WERI-Rb-1 (cell line): Measurements from ENCODE around the gene ZDHHC24.

Experiments
- DNase-seq: peaks from one replicate; pipeline ENCODE4 v3.0.0-alpha.2; 2020
- H3K27ac ChIP-seq: fragments of 250-450 bp; sonication (Bioruptor Pico); 2 replicates; pipeline ENCODE4 v1.5.1; 2020; ENCODE audit warnings: mild to moderate bottlenecking, moderate library complexity
- H3K27me3 ChIP-seq: fragments of 250-450 bp; sonication (Bioruptor Pico); 2 replicates; pipeline ENCODE4 v1.5.1; 2021; ENCODE audit warnings: mild to moderate bottlenecking, low read depth, moderate library complexity; ENCODE audit not compliant: insufficient read depth, severe bottlenecking
- H3K36me3 ChIP-seq: fragments of 250-450 bp; sonication (Bioruptor Pico); 2 replicates; pipeline ENCODE4 v1.5.1; 2020; ENCODE audit warnings: mild to moderate bottlenecking, moderate library complexity
- H3K4me3 ChIP-seq: 2 replicates; pipeline ENCODE4 v1.5.1; 2011; ENCODE audit warnings: low read depth, mild to moderate bottlenecking, control low read depth, low read length
- H3K9me3 ChIP-seq: fragments of 250-450 bp; sonication (Bioruptor Pico); 2 replicates; pipeline ENCODE4 v1.5.1; 2021; ENCODE audit warnings: mild to moderate bottlenecking, moderate library complexity; ENCODE audit not compliant: severe bottlenecking
- TF ChIP-seq, protein P1 (sequence below): IDR thresholded peaks from 2 replicates; pipeline ENCODE4 v1.5.1; 2011; ENCODE audit warnings: low read depth, mild to moderate bottlenecking, control low read depth, inconsistent platforms, low read length

Gene ZDHHC24

DNA sequence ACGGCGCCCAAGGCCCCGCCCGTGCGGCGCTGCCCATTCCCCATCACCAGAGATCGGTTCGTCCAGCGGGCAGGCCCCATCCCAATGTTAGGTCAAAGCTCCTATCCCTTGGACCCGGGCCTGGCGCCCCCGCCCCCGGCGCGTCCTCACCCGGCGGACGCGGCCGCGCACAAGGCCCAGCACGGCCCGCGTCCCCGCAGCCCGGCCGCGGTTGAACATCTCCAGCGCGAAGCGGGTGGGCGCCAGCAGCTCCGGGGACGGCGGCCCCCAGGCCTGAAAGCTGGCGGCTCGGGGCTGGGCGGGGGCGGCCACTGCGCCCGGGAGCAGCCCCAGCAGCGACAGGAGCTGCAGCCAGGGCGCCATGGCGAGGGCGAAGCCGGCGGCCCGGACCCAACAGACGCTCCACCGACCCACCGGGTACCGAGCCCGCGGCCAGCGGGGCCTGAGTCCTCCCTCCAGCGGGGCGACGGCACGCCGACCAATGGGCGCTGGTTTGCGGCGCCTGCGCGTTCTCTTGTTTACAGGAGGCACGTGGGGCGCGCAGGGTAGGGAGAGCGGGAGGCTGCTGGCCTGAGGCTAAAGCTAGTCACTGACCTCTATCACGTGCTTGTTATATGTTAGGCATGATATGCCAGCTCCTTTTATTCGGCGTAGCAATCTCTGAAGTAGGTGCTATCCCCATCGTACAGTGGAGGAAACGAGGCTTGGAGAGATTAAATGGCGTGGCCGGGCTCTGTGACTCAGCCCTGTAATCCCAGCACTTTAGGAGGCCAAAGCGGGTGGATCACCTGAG is 22.5 kb upstream of the ZDHHC24 start, which contains the start of gene CTSF:
CTSF (minus strand) TSS at position 483 of the 793 bp plus-strand sequence; CDS start at position 363, 120 bp downstream.
- Histone ChIP-seq H3K36me3 (peaks cover 27% of the 10 kb centered on the region), H3K27ac (peak within 1 kb of the TSS; percentile 74), H3K4me3 (peak within 1 kb of the TSS; percentile 44), H3K27me3 (no peaks in the 10 kb centered on the region), H3K9me3 (no peaks in the 10 kb centered on the region)
- TF ChIP-seq, protein P1, sequence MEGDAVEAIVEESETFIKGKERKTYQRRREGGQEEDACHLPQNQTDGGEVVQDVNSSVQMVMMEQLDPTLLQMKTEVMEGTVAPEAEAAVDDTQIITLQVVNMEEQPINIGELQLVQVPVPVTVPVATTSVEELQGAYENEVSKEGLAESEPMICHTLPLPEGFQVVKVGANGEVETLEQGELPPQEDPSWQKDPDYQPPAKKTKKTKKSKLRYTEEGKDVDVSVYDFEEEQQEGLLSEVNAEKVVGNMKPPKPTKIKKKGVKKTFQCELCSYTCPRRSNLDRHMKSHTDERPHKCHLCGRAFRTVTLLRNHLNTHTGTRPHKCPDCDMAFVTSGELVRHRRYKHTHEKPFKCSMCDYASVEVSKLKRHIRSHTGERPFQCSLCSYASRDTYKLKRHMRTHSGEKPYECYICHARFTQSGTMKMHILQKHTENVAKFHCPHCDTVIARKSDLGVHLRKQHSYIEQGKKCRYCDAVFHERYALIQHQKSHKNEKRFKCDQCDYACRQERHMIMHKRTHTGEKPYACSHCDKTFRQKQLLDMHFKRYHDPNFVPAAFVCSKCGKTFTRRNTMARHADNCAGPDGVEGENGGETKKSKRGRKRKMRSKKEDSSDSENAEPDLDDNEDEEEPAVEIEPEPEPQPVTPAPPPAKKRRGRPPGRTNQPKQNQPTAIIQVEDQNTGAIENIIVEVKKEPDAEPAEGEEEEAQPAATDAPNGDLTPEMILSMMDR = no peak
- peak; percentile 92 for DNase-seq

DNA sequence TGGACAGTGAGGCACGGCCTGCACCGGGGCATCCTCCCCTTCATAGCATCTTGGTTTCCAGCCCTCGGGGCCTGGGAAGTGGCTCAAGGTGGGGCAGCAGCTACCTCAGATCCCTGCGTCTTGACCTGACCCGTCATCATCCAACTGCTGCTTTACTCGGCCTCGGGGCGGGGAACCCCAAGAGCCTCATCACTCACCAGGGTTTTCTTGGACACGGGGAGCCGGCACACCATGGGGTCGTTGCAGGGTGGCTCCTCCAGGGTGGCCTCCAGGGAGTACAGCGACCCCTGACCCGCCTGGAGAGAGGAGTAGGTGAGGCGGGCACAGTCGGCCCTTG is 21.9 kb upstream of the ZDHHC24 start:
- DNase-seq = no peak
- H3K27ac ChIP-seq = peak overlapping the region; percentile 74
- H3K4me3 ChIP-seq = peak overlapping the region; percentile 44
- TF ChIP-seq, protein P1 = no peak
- no peaks in the 10 kb centered on the region for H3K27me3 ChIP-seq
- H3K9me3 ChIP-seq = no peaks in the 10 kb centered on the region
- H3K36me3 ChIP-seq = peaks cover 31% of the 10 kb centered on the region

DNA sequence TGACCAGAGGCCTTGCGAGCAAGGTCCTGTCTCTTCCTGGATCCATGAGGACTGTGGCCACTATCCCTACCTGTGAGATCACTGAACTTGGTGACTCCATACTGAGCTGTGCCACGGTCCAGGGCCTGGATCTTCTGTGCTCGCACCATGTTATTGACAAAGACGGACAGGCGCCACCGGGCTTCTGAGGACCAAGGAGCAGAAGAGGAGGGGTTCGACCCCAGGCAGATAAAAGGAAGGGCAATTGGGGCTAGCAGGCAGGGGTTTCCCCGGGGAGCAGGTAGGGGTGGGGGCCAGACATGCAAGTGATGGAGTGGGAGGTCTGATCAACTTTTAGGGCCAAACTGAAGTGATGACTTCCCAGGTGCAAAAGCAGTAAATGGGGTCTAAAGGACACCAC is 20.4 kb upstream of the ZDHHC24 start:
- TF ChIP-seq, protein P1 = no peak
- Histone ChIP-seq H3K4me3 (no peak overlapping the region), H3K27ac (no peak overlapping the region), H3K9me3 (no peaks in the 10 kb centered on the region), H3K27me3 (no peaks in the 10 kb centered on the region), H3K36me3 (peaks cover 41% of the 10 kb centered on the region)
- DNase-seq = no peak

DNA sequence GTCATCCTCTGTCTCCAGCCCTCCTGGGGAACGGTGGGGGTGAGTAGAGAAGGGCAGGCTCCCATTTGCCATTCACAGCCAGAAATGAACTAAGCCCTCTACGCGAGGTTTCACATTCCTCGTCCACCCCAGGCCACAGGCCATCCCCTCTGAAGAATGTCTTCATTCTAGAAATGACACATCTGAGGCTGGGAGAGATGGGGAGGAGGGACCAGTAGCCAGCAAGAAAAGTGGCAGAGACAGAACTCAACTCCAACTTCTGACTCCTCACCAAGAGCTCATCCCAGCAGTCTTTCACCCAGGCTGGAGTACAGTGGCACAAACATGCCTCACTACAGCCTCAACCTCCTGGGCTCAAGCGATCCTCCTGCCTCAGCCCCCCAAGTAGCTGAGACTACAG is 19.1 kb upstream of the ZDHHC24 start:
- Histone ChIP-seq H3K36me3 (peaks cover 41% of the 10 kb centered on the region), H3K27ac (no peak overlapping the region), H3K9me3 (no peaks in the 10 kb centered on the region), H3K4me3 (no peak overlapping the region), H3K27me3 (no peaks in the 10 kb centered on the region)
- TF ChIP-seq, protein P1 = no peak
- no peak for DNase-seq

DNA sequence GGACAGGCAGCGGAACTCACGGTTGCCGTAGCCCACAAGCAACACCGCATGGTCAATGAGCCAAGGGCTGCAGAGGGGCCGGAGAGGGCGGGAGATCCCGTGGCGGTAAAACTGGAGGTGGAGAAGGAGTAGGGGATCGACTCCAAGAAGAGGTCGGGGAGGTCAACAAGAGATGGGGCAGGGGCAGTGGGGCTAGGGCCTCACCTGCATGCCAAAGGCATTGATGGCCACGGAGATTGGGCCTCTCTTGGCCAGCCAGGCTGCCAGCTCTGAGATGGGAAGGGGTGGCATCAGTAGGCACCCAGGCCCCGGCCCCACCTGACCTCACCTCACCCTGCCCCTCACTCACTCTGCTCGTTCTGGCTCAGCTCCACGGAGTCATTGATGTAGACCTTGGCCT is 18.7 kb upstream of the ZDHHC24 start:
- H3K27me3 ChIP-seq = no peaks in the 10 kb centered on the region
- TF ChIP-seq, protein P1 = no peak
- DNase-seq = no peak
- H3K27ac ChIP-seq = no peak overlapping the region
- no peaks in the 10 kb centered on the region for H3K9me3 ChIP-seq
- peaks cover 41% of the 10 kb centered on the region for H3K36me3 ChIP-seq
- H3K4me3 ChIP-seq = no peak overlapping the region

DNA sequence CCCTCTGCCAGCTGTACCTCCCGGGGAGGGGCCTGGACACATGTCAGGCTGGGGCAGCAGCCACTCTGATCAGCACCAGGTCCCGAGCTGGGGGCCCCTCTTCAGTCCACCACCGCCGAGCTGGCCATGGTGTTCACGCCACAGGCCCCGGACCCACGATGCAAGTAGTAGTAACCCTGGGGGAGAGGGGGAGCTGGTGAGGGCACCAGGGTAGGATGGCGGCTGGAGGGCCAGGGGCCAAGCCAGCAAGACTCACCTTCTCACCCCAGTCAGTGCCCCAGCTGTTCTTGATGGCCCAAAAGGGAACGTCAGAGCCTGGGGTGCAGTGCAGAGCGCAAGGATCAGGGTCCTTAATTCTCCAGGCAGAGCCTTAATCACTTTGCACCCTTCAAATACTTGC is 18.0 kb upstream of the ZDHHC24 start:
- TF ChIP-seq, protein P1 = no peak
- H3K9me3 ChIP-seq = no peaks in the 10 kb centered on the region
- H3K4me3 ChIP-seq = no peak overlapping the region
- no peaks in the 10 kb centered on the region for H3K27me3 ChIP-seq
- no peak for DNase-seq
- H3K27ac ChIP-seq = no peak overlapping the region
- peaks cover 41% of the 10 kb centered on the region for H3K36me3 ChIP-seq
